ENCODE measurements around the gene MAPK8.

The MAPK8 gene

DNA sequence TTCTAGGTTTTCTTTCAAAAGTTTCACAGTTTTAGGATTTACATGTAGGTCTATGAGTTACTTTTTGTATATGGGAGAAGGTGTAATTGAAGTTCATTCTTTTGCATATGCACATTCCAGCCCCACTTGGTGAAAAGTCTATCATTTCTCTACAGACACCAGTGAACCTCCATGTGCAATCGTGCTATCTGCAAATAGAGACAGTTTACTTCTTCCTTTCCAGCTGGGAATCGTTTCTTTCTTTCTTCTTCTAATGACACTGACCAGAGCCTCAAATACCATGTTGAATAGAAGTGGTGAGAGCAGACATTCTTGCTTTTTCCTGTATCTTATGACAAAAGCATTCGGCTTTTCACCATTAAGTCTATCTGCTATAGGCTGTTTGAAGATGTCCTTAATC lies 175.7 kb downstream of the MAPK8 start:
- CTCF ChIA-PET, result interaction anchor here (0.6 to 0.9 kb wide), 2 partner anchors 71 to 179 kb away, joined by 3 read pairs; no protein-coding TSS in a partner anchor
- no peaks in the 10 kb centered on the region for H3K9me3 ChIP-seq (ENCODE audit: control insufficient read depth, insufficient read depth, low read depth, low read length)
- H3K27ac ChIP-seq (ENCODE audit: extremely low read depth, low read depth, low read length), result no peak overlapping the region
- POLR2A ChIA-PET, result no interaction called here
- no peak for TF ChIP-seq ZNF677 (tag by site-specific recombination; IDR thresholded peaks at IDR 0.05)
- no peak for TF ChIP-seq MYNN (tag by site-specific recombination; IDR thresholded peaks at IDR 0.05; ENCODE audit: borderline replicate concordance)
- no peak for TF ChIP-seq KLF1 (tag by site-specific recombination; IDR thresholded peaks at IDR 0.05)
- no peak for TF ChIP-seq ZNF621 (tag by site-specific recombination; IDR thresholded peaks at IDR 0.05)
- no peak for TF ChIP-seq ZNF140 (tag by site-specific recombination; IDR thresholded peaks at IDR 0.05)
- no peak for TF ChIP-seq SP2 (tag by site-specific recombination; IDR thresholded peaks at IDR 0.05)
- TF ChIP-seq ZIC2 (tag by site-specific recombination; IDR thresholded peaks at IDR 0.05), result no peak
- TF ChIP-seq ZNF837 (tag by site-specific recombination; IDR thresholded peaks at IDR 0.05), result no peak
- no peak for TF ChIP-seq IKZF3 (tag by site-specific recombination; IDR thresholded peaks at IDR 0.05)
- TF ChIP-seq ZNF416 (tag by site-specific recombination; IDR thresholded peaks at IDR 0.05), result no peak
- TF ChIP-seq ZNF514 (tag by site-specific recombination; IDR thresholded peaks at IDR 0.05), result no peak
- TF ChIP-seq, protein P1, sequence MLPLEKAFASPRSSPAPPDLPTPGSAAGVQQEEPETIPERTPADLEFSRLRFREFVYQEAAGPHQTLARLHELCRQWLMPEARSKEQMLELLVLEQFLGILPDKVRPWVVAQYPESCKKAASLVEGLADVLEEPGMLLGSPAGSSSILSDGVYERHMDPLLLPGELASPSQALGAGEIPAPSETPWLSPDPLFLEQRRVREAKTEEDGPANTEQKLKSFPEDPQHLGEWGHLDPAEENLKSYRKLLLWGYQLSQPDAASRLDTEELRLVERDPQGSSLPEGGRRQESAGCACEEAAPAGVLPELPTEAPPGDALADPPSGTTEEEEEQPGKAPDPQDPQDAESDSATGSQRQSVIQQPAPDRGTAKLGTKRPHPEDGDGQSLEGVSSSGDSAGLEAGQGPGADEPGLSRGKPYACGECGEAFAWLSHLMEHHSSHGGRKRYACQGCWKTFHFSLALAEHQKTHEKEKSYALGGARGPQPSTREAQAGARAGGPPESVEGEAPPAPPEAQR (tag by site-specific recombination; IDR thresholded peaks at IDR 0.05), result no peak
- no peak overlapping the region for H3K4me3 ChIP-seq (ENCODE audit: low read depth, low read length)
- no peaks in the 10 kb centered on the region for H3K36me3 ChIP-seq (ENCODE audit: control insufficient read depth in 2 of 2, insufficient read depth in 1 of 2, low read length in 2 of 2)
- H3K4me1 ChIP-seq (ENCODE audit: control insufficient read depth, insufficient read depth, low read length), result no peaks in the 10 kb centered on the region

DNA sequence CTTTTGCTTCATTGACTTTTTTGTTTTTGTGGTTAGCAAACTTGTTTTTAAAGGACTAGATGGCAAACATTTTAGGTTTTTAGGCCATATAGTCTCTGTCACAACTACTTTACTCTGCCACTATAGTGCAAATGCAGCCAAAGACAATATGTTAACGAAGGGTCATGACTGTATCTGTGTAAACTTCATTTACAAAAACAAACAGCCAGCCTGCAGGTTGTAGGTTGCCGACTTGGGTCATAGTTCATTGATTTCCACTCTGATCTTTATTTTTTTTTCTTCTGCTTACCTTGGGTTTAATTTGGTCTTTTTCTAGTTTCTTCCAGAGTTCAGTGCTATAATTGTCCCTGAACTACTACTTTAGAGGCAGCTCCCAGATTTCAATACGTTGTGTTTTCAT lies 178.4 kb downstream of the MAPK8 start:
- ChIA-PET POLR2A (no interaction called here), CTCF (interaction anchor here (3.3 kb wide), 1 partner anchor 40 kb away, joined by 7 read pairs; no protein-coding TSS in a partner anchor)
- Histone ChIP-seq H3K9me3 (ENCODE audit: control insufficient read depth, insufficient read depth, low read depth, low read length) (no peaks in the 10 kb centered on the region), H3K27ac (ENCODE audit: extremely low read depth, low read depth, low read length) (no peak overlapping the region), H3K4me1 (ENCODE audit: control insufficient read depth, insufficient read depth, low read length) (no peaks in the 10 kb centered on the region), H3K4me3 (ENCODE audit: low read depth, low read length) (no peak overlapping the region), H3K36me3 (ENCODE audit: control insufficient read depth in 2 of 2, insufficient read depth in 1 of 2, low read length in 2 of 2) (no peaks in the 10 kb centered on the region)
- TF ChIP-seq, protein P2, sequence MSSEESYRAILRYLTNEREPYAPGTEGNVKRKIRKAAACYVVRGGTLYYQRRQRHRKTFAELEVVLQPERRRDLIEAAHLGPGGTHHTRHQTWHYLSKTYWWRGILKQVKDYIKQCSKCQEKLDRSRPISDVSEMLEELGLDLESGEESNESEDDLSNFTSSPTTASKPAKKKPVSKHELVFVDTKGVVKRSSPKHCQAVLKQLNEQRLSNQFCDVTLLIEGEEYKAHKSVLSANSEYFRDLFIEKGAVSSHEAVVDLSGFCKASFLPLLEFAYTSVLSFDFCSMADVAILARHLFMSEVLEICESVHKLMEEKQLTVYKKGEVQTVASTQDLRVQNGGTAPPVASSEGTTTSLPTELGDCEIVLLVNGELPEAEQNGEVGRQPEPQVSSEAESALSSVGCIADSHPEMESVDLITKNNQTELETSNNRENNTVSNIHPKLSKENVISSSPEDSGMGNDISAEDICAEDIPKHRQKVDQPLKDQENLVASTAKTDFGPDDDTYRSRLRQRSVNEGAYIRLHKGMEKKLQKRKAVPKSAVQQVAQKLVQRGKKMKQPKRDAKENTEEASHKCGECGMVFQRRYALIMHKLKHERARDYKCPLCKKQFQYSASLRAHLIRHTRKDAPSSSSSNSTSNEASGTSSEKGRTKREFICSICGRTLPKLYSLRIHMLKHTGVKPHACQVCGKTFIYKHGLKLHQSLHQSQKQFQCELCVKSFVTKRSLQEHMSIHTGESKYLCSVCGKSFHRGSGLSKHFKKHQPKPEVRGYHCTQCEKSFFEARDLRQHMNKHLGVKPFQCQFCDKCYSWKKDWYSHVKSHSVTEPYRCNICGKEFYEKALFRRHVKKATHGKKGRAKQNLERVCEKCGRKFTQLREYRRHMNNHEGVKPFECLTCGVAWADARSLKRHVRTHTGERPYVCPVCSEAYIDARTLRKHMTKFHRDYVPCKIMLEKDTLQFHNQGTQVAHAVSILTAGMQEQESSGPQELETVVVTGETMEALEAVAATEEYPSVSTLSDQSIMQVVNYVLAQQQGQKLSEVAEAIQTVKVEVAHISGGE (tag by site-specific recombination; conservative IDR thresholded peaks at IDR 0.05; ENCODE audit: low read depth), result no peak
- no peak for TF ChIP-seq ZNF843 (tag by site-specific recombination; IDR thresholded peaks at IDR 0.05)
- no peak for TF ChIP-seq ZFP3 (tag by site-specific recombination; IDR thresholded peaks at IDR 0.05; ENCODE audit: low read depth)
- TF ChIP-seq ZNF214 (tag by site-specific recombination; IDR thresholded peaks at IDR 0.05; ENCODE audit: borderline replicate concordance), result no peak
- TF ChIP-seq, protein P3, sequence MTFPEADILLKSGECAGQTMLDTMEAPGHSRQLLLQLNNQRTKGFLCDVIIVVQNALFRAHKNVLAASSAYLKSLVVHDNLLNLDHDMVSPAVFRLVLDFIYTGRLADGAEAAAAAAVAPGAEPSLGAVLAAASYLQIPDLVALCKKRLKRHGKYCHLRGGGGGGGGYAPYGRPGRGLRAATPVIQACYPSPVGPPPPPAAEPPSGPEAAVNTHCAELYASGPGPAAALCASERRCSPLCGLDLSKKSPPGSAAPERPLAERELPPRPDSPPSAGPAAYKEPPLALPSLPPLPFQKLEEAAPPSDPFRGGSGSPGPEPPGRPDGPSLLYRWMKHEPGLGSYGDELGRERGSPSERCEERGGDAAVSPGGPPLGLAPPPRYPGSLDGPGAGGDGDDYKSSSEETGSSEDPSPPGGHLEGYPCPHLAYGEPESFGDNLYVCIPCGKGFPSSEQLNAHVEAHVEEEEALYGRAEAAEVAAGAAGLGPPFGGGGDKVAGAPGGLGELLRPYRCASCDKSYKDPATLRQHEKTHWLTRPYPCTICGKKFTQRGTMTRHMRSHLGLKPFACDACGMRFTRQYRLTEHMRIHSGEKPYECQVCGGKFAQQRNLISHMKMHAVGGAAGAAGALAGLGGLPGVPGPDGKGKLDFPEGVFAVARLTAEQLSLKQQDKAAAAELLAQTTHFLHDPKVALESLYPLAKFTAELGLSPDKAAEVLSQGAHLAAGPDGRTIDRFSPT (tag by site-specific recombination; IDR thresholded peaks at IDR 0.05), result no peak
- no peak for TF ChIP-seq ZNF133 (tag by site-specific recombination; IDR thresholded peaks at IDR 0.05)

All from HEK293 (cell line).